Measurements from ENCODE around the gene SH3D19. TPM values are rescaled to one million over a fixed set of nuclear protein-coding genes. Genes with fewer than 3 reads are reported as not detected.

Gene SH3D19
- total and polyA plus RNA-seq, 2 experiments from 2014 or later = 16.2 to 18.3 TPM

DNA sequence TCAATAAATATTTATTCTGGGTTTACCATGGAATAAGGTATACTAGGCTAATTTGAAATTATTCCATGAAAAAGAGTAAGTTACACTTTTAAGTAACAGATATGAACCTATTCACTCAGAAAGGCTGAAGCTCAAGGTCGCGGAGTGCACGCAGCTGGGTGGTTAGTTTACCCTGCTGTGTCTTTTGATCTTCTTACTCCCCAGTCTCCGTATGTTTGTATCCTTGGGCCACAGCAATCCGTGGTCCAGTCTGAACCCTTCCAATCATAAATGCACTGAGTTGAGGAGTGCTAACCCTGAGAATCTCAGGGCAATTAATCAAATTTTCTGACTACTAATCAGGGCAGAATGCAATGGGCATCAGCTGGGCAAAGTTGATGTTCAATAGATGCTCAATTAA lies 192.1 kb downstream of the SH3D19 start:
- no peak overlapping the region for H3K27ac ChIP-seq
- H3K4me1 ChIP-seq (ENCODE audit: low read depth) = no peaks in the 10 kb centered on the region
- peaks cover 18% of the 10 kb centered on the region for H3K36me3 ChIP-seq
- TF ChIP-seq, protein P1, sequence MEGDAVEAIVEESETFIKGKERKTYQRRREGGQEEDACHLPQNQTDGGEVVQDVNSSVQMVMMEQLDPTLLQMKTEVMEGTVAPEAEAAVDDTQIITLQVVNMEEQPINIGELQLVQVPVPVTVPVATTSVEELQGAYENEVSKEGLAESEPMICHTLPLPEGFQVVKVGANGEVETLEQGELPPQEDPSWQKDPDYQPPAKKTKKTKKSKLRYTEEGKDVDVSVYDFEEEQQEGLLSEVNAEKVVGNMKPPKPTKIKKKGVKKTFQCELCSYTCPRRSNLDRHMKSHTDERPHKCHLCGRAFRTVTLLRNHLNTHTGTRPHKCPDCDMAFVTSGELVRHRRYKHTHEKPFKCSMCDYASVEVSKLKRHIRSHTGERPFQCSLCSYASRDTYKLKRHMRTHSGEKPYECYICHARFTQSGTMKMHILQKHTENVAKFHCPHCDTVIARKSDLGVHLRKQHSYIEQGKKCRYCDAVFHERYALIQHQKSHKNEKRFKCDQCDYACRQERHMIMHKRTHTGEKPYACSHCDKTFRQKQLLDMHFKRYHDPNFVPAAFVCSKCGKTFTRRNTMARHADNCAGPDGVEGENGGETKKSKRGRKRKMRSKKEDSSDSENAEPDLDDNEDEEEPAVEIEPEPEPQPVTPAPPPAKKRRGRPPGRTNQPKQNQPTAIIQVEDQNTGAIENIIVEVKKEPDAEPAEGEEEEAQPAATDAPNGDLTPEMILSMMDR (IDR thresholded peaks at IDR 0.05; ENCODE audit: low read depth, low read length) = no peak
- DNase-seq (ENCODE audit: low read depth in 1 of 2, low spot score in 1 of 2) = no peak
- no peaks in the 10 kb centered on the region for H3K9me3 ChIP-seq (ENCODE audit: low read depth)
- H3K4me3 ChIP-seq = no peak overlapping the region
- H3K27me3 ChIP-seq = no peaks in the 10 kb centered on the region

DNA sequence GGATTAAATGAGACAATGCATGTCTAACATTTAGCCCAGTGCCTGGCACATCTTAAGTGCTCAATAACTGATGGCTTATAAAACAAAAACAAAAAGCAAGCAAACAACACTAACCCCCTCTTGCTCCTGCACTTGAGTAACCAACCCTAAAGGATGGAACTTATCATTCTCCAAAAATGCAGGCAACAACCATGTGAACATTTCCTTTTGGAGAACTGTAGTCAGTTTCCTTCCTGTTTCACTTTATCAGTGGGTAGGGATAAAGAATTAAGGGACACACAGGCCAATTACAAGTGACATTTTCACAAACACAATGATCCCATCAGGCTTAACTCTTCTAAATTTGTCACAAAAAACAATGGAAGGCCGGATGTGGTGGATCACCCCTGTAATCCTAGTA lies 195.6 kb downstream of the SH3D19 start:
- DNase-seq (ENCODE audit: low read depth in 1 of 2, low spot score in 1 of 2) = no peak
- no peaks in the 10 kb centered on the region for H3K4me1 ChIP-seq (ENCODE audit: low read depth)
- no peak overlapping the region for H3K4me3 ChIP-seq
- no peaks in the 10 kb centered on the region for H3K9me3 ChIP-seq (ENCODE audit: low read depth)
- H3K27ac ChIP-seq = no peak overlapping the region
- TF ChIP-seq, protein P1 (IDR thresholded peaks at IDR 0.05; ENCODE audit: low read depth, low read length) = no peak
- no peaks in the 10 kb centered on the region for H3K27me3 ChIP-seq
- H3K36me3 ChIP-seq = peaks cover 31% of the 10 kb centered on the region

DNA sequence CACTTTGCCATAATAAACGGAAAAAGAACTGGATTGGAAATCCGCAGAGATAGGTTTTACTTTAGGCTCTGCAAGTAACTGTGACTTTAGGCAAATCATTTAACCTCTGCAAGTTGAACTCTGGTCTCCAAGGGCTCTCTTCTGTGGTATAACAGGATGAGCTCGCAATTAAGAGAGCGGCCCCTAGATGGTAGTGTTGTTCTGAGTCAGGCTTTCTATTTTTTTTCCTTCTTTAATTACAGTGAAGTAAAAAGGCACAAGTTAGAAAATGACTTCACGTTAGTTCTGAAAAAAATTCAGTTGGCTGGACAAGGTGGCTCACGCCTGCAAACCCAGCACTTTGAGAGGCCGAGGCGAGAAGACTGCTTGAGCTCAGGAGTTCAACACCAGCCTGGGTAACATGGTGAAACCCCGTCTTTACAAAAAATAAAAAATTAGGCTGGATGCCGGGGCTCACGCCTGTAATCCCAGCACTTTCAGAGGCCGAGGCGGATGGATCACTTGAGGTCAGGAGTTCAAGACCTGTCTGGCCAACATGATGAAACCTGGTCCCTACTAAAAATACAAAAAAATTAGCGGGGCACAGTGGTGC lies 207.9 kb downstream of the SH3D19 start:
- Histone ChIP-seq H3K4me1 (ENCODE audit: low read depth) (no peaks in the 10 kb centered on the region), H3K4me3 (no peak overlapping the region), H3K27me3 (no peaks in the 10 kb centered on the region), H3K9me3 (ENCODE audit: low read depth) (no peaks in the 10 kb centered on the region), H3K27ac (no peak overlapping the region), H3K36me3 (peaks cover 9% of the 10 kb centered on the region)
- DNase-seq (ENCODE audit: low read depth in 1 of 2, low spot score in 1 of 2) = peak; percentile 80
- TF ChIP-seq, protein P1 (IDR thresholded peaks at IDR 0.05; ENCODE audit: low read depth, low read length) = peak; percentile 69

DNA sequence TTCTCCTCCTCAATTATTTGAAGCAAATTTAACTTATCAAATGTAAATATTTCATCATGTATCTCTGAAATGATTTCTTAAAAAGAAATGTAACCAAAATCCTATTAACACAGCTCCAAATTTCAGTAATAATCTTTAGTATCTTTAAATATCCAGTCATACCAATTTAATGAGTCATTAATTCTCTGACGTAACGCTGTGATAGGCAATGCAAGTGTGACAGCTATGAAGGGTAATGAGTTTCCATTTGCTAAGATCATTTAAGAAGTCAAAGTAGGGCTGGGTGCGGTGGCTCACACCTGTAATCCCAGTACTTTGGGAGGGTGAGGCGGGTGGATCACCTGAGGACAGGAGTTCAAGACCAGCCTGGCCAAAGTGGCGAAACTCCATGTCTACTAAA lies 210.4 kb downstream of the SH3D19 start:
- DNase-seq (ENCODE audit: low read depth in 1 of 2, low spot score in 1 of 2) = peak in 1 of 2 donors; percentile 54
- H3K4me1 ChIP-seq (ENCODE audit: low read depth) = peaks cover 7% of the 10 kb centered on the region
- H3K36me3 ChIP-seq = no peaks in the 10 kb centered on the region
- H3K4me3 ChIP-seq = no peak overlapping the region
- H3K9me3 ChIP-seq (ENCODE audit: low read depth) = no peaks in the 10 kb centered on the region
- H3K27me3 ChIP-seq = no peaks in the 10 kb centered on the region
- TF ChIP-seq, protein P1 (IDR thresholded peaks at IDR 0.05; ENCODE audit: low read depth, low read length) = no peak
- H3K27ac ChIP-seq = no peak overlapping the region

DNA sequence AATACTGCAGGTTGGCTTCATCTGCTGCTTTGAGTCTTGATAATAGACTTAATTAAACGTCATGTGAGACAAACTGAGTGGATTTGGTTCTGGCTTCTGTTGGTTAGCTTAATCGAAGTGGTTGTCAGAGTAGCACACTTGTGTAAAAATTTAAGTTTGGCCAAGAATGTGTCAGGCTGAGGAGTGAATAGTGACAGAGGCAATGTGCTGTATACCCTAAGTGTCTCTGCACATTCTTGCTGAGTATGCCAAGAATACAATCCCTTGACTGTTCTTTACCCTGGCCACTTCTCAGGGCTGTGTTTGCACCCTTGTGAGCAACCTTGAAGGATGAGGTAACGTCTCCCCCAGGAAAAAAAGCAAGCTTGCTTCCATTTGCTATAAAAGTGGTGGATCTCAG lies 211.1 kb downstream of the SH3D19 start:
- TF ChIP-seq, protein P1 (IDR thresholded peaks at IDR 0.05; ENCODE audit: low read depth, low read length) = no peak
- H3K4me3 ChIP-seq = no peak overlapping the region
- H3K4me1 ChIP-seq (ENCODE audit: low read depth) = peaks cover 7% of the 10 kb centered on the region
- no peaks in the 10 kb centered on the region for H3K36me3 ChIP-seq
- peak in 1 of 2 donors; percentile 10 for DNase-seq (ENCODE audit: low read depth in 1 of 2, low spot score in 1 of 2)
- no peaks in the 10 kb centered on the region for H3K27me3 ChIP-seq
- H3K27ac ChIP-seq = peak overlapping the region; percentile 56
- no peaks in the 10 kb centered on the region for H3K9me3 ChIP-seq (ENCODE audit: low read depth)

Data from cardiac muscle cell (in vitro differentiated cells and primary cell).